GM19099 (cell line): Measurements from ENCODE around the gene ELANE.

Experiments
- POLR2A ChIP-seq: IDR thresholded peaks from 3 replicates; pipeline ENCODE4 v1.6.1; 2011; ENCODE audit warnings: low read depth; ENCODE audit not compliant: insufficient read length; ENCODE audit errors: extremely low read depth

Gene ELANE

DNA sequence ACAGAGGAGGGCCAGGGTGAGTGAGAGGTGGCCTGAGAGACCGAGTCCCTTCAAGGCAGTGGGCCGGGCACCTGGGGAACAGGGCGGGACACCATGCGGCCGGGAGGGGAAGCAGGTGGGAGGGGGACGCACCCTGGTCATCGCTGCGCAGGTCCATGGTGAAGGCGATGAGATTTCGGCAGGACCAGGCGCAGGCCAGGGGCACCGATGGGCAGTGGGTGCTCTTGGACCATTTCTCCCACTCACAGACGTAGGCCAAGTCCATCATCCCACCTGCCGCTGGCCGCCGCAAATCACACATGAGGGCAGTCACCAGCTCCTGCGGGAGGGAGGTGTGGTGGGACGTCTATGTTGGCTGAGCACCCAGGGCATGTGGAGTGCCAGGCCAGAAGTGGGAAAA, 38.7 kb downstream of the ELANE start:
- no peak for TF ChIP-seq POLR2A

DNA sequence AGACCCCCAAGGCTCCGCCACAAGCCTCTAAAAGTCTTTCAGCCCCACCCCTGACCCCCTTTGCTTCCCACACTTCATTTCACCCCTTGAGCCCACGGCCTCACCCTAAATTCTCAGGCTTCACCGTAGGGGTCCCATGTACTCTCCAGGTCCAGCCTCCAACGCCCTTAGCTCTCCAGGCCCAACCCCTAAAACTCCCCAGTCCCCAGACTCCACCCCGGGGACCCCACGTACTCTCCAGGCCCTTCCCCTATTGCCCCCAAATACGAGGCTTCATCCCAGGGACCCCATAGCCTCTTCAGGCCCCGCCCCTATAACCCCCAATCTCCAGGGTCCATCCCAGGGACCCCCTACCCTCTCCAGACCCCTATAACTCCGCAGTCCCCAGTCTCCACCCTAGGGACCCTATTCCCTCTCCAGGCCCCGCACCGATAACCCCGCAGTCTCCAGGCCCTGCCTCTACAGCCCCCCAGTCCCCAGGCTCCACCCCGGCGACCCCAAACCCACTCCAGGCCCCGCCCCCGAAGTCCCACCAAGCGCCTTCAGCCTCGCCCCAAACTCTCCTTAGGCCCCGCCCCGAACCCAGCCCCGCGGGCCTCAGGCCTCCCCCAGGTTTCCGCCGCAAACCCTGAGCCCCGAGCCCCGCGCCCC, 40.3 kb downstream of the ELANE start:
- no peak for TF ChIP-seq POLR2A

DNA sequence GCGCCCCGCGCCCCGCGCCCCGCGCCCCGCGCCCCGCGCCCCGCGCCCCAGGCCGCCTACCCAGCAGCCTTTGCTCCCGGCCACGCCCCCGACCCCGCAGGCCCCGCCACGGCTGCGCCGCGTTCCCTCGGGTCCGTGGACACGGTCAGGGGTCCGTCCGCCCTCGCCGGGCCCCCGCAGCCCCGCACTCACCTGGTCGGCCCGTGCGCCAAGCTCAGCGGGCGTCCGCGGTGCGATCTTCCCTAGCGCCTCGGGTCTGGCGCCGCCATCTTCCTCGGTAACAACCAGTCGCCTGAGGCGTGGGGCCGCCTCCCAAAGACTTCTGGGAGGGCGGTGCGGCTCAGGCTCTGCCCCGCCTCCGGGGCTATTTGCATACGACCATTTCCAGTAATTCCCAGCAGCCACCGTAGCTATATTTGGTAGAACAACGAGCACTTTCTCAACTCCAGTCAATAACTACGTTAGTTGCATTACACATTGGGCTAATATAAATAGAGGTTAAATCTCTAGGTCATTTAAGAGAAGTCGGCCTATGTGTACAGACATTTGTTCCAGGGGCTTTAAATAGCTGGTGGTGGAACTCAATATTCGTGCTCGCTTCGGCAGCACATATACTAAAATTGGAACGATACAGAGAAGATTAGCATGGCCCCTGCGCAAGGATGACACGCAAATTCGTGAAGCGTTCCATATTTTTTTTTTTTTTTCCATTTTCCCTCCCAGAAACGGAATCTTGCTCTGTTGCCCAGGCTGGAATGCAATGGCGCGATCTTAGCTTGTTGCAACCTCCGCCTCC, 41.0 kb downstream of the ELANE start, which contains the start of the genes MED16 and RNU6-9:
Gene MED16 (minus strand): TSS at position 294 of the 796 bp plus-strand sequence. CDS start 2,056 bp downstream, outside the sequence.
Gene RNU6-9 (plus strand): TSS at position 591 of the 796 bp plus-strand sequence.
- peak; percentile 72 for TF ChIP-seq POLR2A

DNA sequence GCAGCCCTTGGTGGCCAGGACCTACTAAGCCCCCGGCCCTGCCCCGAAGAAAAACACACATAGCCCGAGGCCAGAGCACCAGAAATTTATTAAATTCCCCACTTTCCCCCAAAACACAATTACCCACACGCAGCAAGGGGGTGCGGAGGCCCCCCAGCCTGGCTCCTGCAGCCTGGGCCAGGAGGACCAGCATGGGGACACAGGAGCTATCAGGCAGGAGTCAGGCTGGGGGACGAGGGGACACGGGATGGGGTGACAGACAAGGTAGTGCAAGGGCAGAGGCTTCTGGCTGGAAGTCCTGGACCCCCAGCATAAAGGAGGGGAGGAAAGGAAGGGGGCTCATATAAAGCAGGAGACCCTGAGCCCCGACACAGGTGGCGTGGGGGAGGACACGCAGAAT, 44.3 kb downstream of the ELANE start:
- TF ChIP-seq POLR2A, result no peak

DNA sequence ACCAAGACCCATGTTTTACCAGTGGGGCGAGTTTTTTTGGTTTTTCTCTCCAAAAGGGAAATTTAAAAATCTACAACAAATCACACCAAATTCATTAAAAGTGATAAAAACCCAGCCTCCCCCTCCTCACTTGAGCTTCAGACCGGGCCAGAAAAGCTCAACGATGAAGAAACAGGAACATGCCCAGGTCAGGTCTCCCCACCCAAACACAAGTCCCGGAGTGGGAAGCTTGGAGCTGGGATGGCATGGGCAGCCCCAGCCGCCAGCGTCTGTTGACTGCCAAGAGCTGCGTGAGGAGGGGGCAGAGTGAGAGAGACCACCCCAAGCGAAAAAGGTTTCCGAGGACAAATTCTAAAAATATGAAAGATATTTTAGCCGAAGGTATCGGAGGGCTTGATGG, 44.9 kb downstream of the ELANE start:
- TF ChIP-seq POLR2A, result no peak

DNA sequence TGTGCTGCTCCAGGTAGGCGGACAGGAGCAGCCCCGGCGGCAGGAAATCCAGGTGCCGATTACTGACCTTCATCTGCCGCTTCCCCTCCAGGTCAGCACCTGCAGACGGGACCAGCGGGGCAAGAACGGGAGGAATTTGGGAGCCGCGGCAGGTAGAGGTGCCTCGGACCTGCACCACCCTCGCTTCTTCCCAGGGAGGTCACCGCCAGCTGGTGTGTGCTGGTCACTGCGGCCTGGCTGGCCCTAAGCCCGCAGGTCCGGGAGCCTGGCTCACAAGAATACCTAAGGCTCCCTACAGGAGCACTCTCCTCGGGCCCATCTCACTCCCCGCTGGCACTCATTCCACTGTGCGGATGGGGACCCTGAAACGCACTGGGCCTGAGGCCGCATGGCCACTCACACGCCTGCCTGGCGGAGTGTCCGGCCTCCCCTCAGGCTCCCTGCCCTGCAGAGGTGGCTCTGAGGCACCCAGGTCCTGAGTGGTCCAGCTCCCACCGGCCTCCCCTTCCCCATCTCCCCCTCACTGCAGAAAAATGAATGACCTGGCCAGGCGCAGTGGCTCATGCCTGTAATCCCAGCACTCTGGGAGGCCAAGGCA, 45.4 kb downstream of the ELANE start:
- TF ChIP-seq POLR2A, result no peak

DNA sequence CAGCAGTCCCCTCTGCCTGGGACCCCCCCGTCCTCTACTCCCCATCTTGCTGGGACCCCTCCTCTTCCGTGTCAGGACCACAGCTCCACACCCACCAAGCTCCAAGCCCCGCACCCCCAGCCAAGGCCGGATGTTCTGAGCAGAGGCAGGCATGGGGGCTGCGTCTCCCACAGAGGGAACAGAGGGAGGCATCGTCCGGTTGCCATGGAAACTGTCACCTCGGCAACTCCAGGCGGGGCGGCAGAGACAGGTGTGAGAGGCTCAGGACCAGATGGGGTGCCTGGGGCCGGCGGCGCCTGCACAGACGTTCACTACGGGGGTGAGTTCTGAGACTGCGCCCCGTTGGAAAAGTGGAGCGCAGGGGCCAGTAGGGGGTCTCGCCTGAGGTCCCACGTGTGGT, 46.6 kb downstream of the ELANE start:
- TF ChIP-seq POLR2A, result no peak

DNA sequence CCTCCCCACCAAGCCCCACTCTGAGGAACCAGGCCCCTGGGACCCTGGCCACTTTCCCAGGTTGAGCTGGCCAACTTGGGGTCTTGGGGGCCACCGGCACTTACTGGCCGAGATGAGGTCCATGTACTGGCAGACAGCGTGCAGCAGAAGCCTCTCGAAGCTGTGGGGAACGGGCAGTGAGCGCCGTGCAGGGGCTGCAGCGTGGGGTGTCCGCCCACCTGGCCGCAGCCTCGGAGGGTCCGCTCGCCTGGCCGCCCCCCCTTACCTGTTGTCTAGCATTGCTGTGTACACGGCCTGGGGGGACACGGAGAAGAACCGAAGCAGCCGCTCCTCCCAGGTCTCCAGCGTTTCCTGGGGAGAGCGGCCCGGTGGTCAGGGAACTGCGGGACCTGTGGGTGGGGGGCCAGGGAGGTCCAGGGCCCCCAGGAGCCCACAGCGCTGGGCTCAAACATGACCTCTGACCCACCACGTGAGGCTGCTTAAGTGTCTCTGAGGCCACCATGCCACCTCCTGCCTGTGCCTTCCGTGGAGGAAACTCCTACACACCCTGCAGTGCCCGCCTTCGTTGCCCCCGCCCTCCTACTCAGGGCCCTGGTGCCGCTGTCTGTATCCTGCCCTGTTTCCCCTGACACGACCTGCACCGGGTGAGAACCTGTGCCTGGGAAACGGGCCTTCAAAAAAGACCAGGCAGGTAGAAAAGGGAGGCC, 47.4 kb downstream of the ELANE start:
- no peak for TF ChIP-seq POLR2A

DNA sequence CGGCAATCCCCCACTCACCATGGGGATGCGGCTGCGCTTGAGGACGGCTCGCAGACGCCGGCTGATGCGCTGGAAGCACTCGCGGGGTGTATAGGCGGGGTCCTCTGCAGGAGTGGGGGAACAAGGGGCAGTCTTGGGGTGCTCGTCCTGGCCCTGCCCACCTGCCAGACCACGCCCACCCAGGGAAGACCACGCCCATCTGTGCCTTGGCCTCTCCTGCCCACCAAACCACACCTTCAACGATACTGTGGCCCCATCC, 47.9 kb downstream of the ELANE start:
- no peak for TF ChIP-seq POLR2A

DNA sequence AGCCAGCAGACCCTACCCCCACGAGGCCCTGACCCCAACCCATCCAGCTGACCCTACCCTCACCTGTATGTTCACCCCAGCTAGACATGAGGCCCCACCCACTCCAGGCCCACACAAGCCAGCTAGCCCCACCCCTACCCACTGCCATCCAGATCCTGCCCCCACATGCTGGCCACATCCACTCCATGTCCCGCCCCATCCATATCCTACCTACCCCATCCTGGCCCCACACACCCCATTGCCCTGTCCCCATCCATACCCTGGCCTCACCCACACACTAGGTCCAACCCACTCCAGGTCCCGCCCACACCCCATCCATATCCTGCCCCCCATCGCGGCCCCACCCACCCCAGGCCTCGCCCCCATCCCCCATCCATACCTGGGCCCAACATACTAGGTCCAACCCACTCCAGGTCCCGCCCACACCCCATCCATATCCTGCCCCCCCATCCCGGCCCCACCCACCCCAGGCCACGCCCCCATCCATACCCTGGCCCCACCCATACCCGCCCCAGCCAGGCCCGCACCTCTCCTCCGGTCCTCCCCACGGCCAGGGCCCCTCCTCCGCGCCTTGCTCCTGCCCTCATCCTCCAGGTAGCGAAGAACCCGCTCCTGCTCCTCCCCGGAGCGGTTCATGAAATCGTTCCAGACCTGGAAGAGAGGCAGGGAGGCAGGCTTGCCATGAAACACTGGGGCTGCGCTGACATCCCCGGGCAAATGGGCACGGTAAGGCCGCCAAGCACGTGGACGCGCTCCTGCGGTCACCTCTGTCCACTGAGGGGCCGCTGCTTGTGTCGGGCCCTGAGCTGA, 48.4 kb downstream of the ELANE start:
- TF ChIP-seq POLR2A, result no peak

DNA sequence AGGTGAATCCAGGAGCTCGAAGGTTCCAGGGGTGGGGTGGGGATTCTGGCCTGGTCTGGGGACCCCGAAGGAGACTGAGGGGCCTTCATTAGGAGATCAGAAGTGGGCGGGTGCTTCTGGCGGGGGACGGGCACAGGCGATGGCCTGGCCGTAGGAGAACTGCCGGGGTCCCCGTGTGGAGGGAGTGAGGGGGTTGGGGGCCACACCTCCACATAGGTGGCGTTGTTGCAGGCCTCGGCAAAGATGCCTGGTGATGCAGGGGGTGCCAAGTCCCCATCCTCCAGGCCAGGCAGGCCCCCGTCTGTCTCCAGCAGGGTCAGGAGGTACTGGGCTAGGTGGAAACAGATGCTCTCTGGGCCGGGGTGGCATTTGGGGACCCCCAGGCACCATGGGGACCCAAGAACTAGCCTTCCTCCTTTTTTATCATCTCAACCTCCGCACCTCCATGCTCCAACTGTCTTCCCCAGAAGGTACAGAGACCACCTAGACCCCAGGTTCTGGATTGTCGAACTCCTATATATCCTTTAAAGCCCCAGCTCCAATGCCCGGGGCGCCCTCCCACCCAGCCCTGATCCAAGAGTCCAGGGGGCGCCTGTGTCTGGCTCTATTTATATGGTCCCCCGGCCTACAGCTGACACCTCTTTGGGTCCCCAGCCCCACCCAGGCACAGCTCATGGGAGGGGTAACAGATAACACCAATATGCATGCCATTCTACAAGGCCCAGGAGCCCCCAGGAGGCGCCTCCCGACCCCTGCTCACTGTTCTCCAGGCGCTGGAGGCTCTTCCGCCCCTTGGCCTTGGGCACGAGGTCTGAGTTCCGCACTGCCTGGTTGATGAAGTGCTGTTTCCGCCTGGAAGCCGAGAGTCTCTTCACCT, 49.4 kb downstream of the ELANE start:
- TF ChIP-seq POLR2A, result no peak

DNA sequence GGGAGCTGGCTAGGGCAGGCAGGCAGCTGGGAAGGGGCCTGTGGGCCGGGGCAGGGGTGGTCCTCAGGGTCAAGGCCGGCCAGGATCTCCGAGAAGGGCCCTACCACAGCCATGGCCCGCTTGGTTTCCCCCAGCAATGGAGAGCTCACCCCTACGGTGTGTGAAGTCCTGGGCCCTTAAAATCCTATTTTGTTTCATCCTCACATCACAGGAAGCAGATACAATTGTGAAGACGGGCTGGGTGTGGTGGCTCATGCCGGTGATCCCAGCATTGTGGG, 49.9 kb downstream of the ELANE start:
- no peak for TF ChIP-seq POLR2A

DNA sequence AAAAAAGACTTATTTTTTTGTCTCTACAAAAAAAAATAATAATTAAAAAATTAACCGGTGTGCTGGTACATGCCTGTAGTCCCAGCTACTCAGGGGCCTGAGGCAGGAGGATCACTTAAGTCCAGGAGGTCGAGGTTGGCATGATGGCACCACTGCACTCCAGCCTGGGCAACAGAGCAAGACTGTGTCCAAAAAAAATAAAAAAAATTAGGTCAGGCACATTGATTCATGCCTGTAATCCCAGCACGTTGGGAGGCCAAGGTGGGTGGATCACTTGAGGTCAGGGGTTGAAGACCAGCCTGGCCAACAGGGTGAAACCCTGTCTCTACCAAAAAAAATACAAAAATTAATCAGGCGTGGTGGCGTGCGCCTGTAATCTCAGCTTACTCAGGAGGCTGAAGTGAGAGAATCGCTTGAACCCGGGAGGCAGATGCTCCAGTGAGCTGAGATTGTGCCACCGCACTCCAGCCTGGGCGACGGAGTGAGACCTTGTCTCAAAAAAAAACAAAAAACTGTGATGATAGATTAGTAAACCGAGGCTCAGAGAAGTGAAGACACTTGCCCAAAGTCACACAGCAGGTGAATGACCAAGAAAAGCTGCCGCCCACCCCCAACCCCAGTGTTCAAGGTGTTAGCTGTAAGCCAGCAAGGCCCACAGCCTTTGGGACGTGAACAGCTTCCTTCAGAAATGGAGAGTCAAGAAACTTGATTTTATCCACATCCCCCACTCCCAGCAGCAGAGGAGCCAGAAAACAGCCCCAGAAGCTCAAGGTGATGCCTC, 50.5 kb downstream of the ELANE start:
- TF ChIP-seq POLR2A, result no peak
